K562 (cell line): ENCODE measurements around the gene GTF3C4. TPM values are rescaled to one million over a fixed set of nuclear protein-coding genes. Genes with fewer than 3 reads are reported as not detected.

ENCODE experiments used
- ATAC-seq: fragments of 200-7000 bp; cut with Tn5 transposase; 3 replicates; pipeline ENCODE4 v1.9.1; 2020; ENCODE audit warnings: moderate library complexity
- BruUV-seq: library from RNA; stranded (reverse); fragments of 400-500 nt; replicated peaks from 2 replicates; lab custom pipeline; 2021; lab: Mats Ljungman, UMichigan
- CTCF ChIA-PET: fragments of 300-600 bp; formaldehyde crosslinking; extraction: SDS; loops from one replicate; lab custom pipeline; 2021; ENCODE audit warnings: low intra/inter-chr PET ratio; lab: Yijun Ruan, JAX
- POLR2A ChIA-PET: fragments of 300-600, 350-650 bp; sonication (Branson Sonifier 250); formaldehyde crosslinking; extraction: SDS; loops from one replicate; lab custom pipeline; 2021; ENCODE audit warnings: antibody characterized with exemption, inconsistent platforms; lab: Yijun Ruan, JAX
- DNase-seq, 4 experiments: peaks; one replicate each; pipeline versions ENCODE4 v3.0.0 to v3.0.0-alpha.2; 2011 to 2018; ENCODE audit warnings: low spot score in 3 of 4, mixed read lengths in 3 of 4; ENCODE audit errors: extremely low read depth in 1 of 4
- FAIRE-seq: peaks from 2 replicates; lab custom pipeline; 2011; peaks lifted over from hg19 to GRCh38; lab: Jason Lieb, UNC
- H2AFZ ChIP-seq: 2 replicates; pipeline ENCODE4 v1.6.0; 2011; ENCODE audit warnings: low read depth, low read length, control low read depth, inconsistent platforms
- H3K27ac ChIP-seq: fragments of 200-600 bp; 3 replicates; pipeline ENCODE4 v1.8.0; 2011; ENCODE audit warnings: low read depth, mild to moderate bottlenecking, control low read depth, inconsistent platforms, low read length, moderate library complexity, mixed read lengths; ENCODE audit errors: extremely low read depth
- H3K27me3 ChIP-seq, 2 experiments: fragments of 300-600 bp in 1 of 2; 2 replicates in 1 of 2; 3 replicates in 1 of 2; pipeline versions ENCODE4 v1.6.0 to v1.8.0; 2011; ENCODE audit warnings: inconsistent platforms in 2 of 2, low read length in 2 of 2, mild to moderate bottlenecking in 1 of 2, mixed read lengths in 1 of 2, moderate library complexity in 1 of 2; ENCODE audit not compliant: control insufficient read depth in 2 of 2, insufficient read depth in 2 of 2
- H3K36me3 ChIP-seq: fragments of 300-600 bp; 3 replicates; pipeline ENCODE4 v1.8.0; 2011; ENCODE audit warnings: mild to moderate bottlenecking, low read length, inconsistent platforms; ENCODE audit not compliant: control insufficient read depth, insufficient read depth
- H3K4me1 ChIP-seq, 2 experiments: fragments of 200-600 bp in 1 of 2; replicated peaks in 1 of 2; 2 replicates in 1 of 2; 3 replicates in 1 of 2; pipeline versions ENCODE4 v1.5.1 to v1.8.0; 2011; ENCODE audit warnings: inconsistent platforms in 2 of 2, low read length in 2 of 2, mild to moderate bottlenecking in 1 of 2, mixed read lengths in 1 of 2, moderate library complexity in 1 of 2; ENCODE audit not compliant: control insufficient read depth in 2 of 2, insufficient read depth in 2 of 2
- H3K4me2 ChIP-seq: 2 replicates; pipeline ENCODE4 v1.6.1; 2011; ENCODE audit warnings: low read length, control low read depth, inconsistent platforms, mixed read lengths; ENCODE audit not compliant: insufficient read depth
- H3K4me3 ChIP-seq: fragments of 200-600 bp; sonication (generic), shearing (Covaris generic); 2 replicates; pipeline ENCODE4 v1.5.1; 2016; ENCODE audit warnings: control low read depth, inconsistent platforms
- H3K79me2 ChIP-seq: fragments of 200-600 bp; 3 replicates; pipeline ENCODE4 v1.8.0; 2011; ENCODE audit warnings: low read length, inconsistent platforms; ENCODE audit not compliant: control insufficient read depth, insufficient read depth
- H3K9ac ChIP-seq, 2 experiments: 2 replicates each; pipeline versions ENCODE4 v1.6.0 to v1.6.1; 2011; ENCODE audit warnings: low read depth in 2 of 2, low read length in 2 of 2, control low read depth in 1 of 2, inconsistent platforms in 1 of 2, mild to moderate bottlenecking in 1 of 2, mixed read lengths in 1 of 2; ENCODE audit not compliant: insufficient read depth in 1 of 2
- H3K9me1 ChIP-seq: one replicate; pipeline ENCODE4 v1.6.0; 2011; ENCODE audit warnings: inconsistent platforms, mild to moderate bottlenecking, low read length, moderate library complexity; ENCODE audit not compliant: control insufficient read depth, insufficient read depth
- H3K9me3 ChIP-seq: replicated peaks from 2 replicates; pipeline ENCODE4 v1.5.1; 2011; ENCODE audit warnings: low read depth, low read length, inconsistent platforms; ENCODE audit not compliant: control insufficient read depth, insufficient read depth
- H4K20me1 ChIP-seq: replicated peaks from 2 replicates; pipeline ENCODE4 v1.6.1; 2011; ENCODE audit warnings: low read length, inconsistent platforms, mixed read lengths; ENCODE audit not compliant: control insufficient read depth, insufficient read depth
- BRD4 ChIP-seq: fragments of 200-600 bp; sonication (generic); IDR thresholded peaks from 2 replicates; pipeline ENCODE4 v1.6.1; 2017; ENCODE audit warnings: inconsistent platforms
- ERF ChIP-seq: fragments of 450-650 bp; formaldehyde crosslinking; IDR thresholded peaks from 2 replicates; pipeline ENCODE4 v1.4.0; 2020; ENCODE audit warnings: mild to moderate bottlenecking, mixed read lengths
- LARP7 ChIP-seq: fragments of 450-650 bp; IDR thresholded peaks from 2 replicates; pipeline ENCODE4 v1.6.1; 2016
- MTA1 ChIP-seq: fragments of 450-650 bp; IDR thresholded peaks from 2 replicates; pipeline ENCODE4 v1.6.1; 2017; ENCODE audit warnings: borderline replicate concordance
- NELFE ChIP-seq: IDR thresholded peaks from 2 replicates; pipeline ENCODE4 v1.6.1; 2011; ENCODE audit warnings: mild to moderate bottlenecking; ENCODE audit not compliant: insufficient read depth, insufficient read length
- NR3C1 ChIP-seq: sonication (generic); formaldehyde crosslinking; IDR thresholded peaks from 2 replicates; pipeline ENCODE4 v1.8.1; 2022; ENCODE audit warnings: missing genetic modification reagents
- POLR2A ChIP-seq: fragments of 450-650 bp; conservative IDR thresholded peaks from 2 replicates; pipeline ENCODE4 v1.6.1; 2016
- PTBP1 ChIP-seq: fragments of 200-400 bp; formaldehyde crosslinking; IDR thresholded peaks from 2 replicates; pipeline ENCODE4 v1.6.1; 2017; ENCODE audit warnings: low read depth, low read length
- PURB ChIP-seq: sonication (generic); formaldehyde crosslinking; IDR thresholded peaks from 2 replicates; pipeline ENCODE4 v1.9.0; 2021; ENCODE audit warnings: low read depth, mild to moderate bottlenecking, missing genetic modification reagents
- RBM25 ChIP-seq: fragments of 200-400 bp; formaldehyde crosslinking; IDR thresholded peaks from 2 replicates; pipeline ENCODE4 v1.6.1; 2018; ENCODE audit warnings: low read length, low read depth, moderate library complexity; ENCODE audit not compliant: severe bottlenecking
- RCOR1 ChIP-seq, 2 experiments: IDR thresholded peaks; 2 replicates each; pipeline ENCODE4 v1.6.1; 2012; ENCODE audit warnings: low read depth in 2 of 2, low read length in 2 of 2, borderline replicate concordance in 1 of 2, improper control_type of control experiment in 1 of 2
- SAFB ChIP-seq: fragments of 200-400 bp; formaldehyde crosslinking; IDR thresholded peaks from 2 replicates; pipeline ENCODE4 v1.6.1; 2017; ENCODE audit warnings: low read depth, low read length, borderline replicate concordance
- SAFB2 ChIP-seq: fragments of 200-400 bp; formaldehyde crosslinking; IDR thresholded peaks from 2 replicates; pipeline ENCODE4 v1.6.1; 2018; ENCODE audit warnings: borderline replicate concordance, low read length, low read depth, moderate library complexity; ENCODE audit not compliant: severe bottlenecking
- SP1 ChIP-seq: sonication (generic); formaldehyde crosslinking; IDR thresholded peaks from 2 replicates; pipeline ENCODE4 v1.8.1; 2022; ENCODE audit warnings: mild to moderate bottlenecking, missing genetic modification reagents
- USF1 ChIP-seq: sonication (generic); formaldehyde crosslinking; IDR thresholded peaks from 2 replicates; pipeline ENCODE4 v1.9.0; 2022; ENCODE audit warnings: mild to moderate bottlenecking, missing genetic modification reagents
- USF2 ChIP-seq: sonication (generic); formaldehyde crosslinking; IDR thresholded peaks from 2 replicates; pipeline ENCODE4 v1.5.0; 2020; ENCODE audit warnings: missing genetic modification reagents
- ZNF239 ChIP-seq: fragments of 250-450 bp; sonication (Bioruptor Pico); IDR thresholded peaks from 2 replicates; pipeline ENCODE4 v1.4.0; 2020; ENCODE audit warnings: mild to moderate bottlenecking
- ZNF445 ChIP-seq: fragments of 250-450 bp; sonication (Bioruptor Pico); IDR thresholded peaks from 2 replicates; pipeline ENCODE4 v1.4.0; 2020; ENCODE audit warnings: low read depth, mild to moderate bottlenecking, moderate library complexity
- WGBS: fragments of 100-300 bp; shearing (Covaris generic); methylation state at CpG from one replicate; pipeline ENCODE4 v1.1.6; 2016; ENCODE audit warnings: low coverage, mixed read lengths; ENCODE audit not compliant: insufficient coverage; ENCODE audit errors: missing lambda C conversion rate; 5-methylcytosine and 5-hydroxymethylcytosine counted together
- in situ Hi-C: fragments of 300-500 bp; cut with MboI; formaldehyde crosslinking; loops from 4 replicates; pipeline ENCODE4 v1.15.0; 2018; ENCODE audit warnings: inconsistent platforms, mixed read lengths
- intact Hi-C: fragments of 100-400 bp; cut with micrococcal nuclease; formaldehyde crosslinking; loops from 2 replicates; pipeline ENCODE4 v1.14.2; 2022
- polyA plus RNA-seq, 8 experiments: library from polyadenylated mRNA; depleted of rRNA in 4 of 8; stranded (reverse) in 5 of 8; unstranded in 3 of 8; fragments of >200 nt; fragmentation: Nextera tagmentation in 2 of 8; fragmentation: Illumina TruSeq in 1 of 8; extraction: Ambion mirVana in 2 of 8; extraction: Trizol in 1 of 8; gene quantifications; 2 replicates each; pipeline versions ENCODE4 v1.2.1 to v1.2.3, GENCODE V29; 2011 to 2014; ENCODE audit warnings: inconsistent platforms in 1 of 8, missing spikeins in 1 of 8
- total RNA-seq, 7 experiments: library from RNA; depleted of rRNA in 6 of 7; stranded (reverse); fragments of >200 nt in 6 of 7; fragmentation: Illumina TruSeq in 2 of 7; extraction: Trizol in 2 of 7; gene quantifications; 2 replicates each; pipeline versions ENCODE4 v1.2.1 to v1.2.3, GENCODE V29; 2011 to 2021; ENCODE audit warnings: low replicate concordance in 1 of 7

The GTF3C4 gene
- total and polyA plus RNA-seq, 9 of the 15 experiments (the other 6 are each of a cell fraction or from before 2014, with no cell fraction given): 3.9 to 20.0 (median 12.2) TPM

- CTCF ChIA-PET: no interaction called here
- TF ChIP-seq SP1 (no peak), ZNF445 (CRISPR knock-in tag) (no peak), MTA1 (no peak), NELFE (no peak), ZNF239 (CRISPR knock-in tag) (no peak), ERF (CRISPR knock-in tag) (no peak), SAFB (no peak), RCOR1 (IDR thresholded peaks at IDR 0.05; ENCODE audit: borderline replicate concordance in 1 of 2, low read depth in 2 of 2, low read length in 2 of 2) (peak in 1 of 2 experiments; percentile 36; a peak in 1 of 4 replicates), RBM25 (peak; percentile 83), USF2 (CRISPR knock-in tag) (no peak), USF1 (CRISPR knock-in tag) (no peak), LARP7 (no peak), SAFB2 (no peak), PTBP1 (no peak), NR3C1 (CRISPR knock-in tag) (no peak), BRD4 (no peak), POLR2A (no peak), PURB (CRISPR knock-in tag) (no peak)
Observed at GRCh38 chr9:132716007-132716406, 45.7 kb downstream of the GTF3C4 start.

More at GRCh38 chr9:132716007-132716406, 45.7 kb downstream of the GTF3C4 start:
- peaks cover 34 to 44% of the 10 kb centered on the region in 2 experiments for H3K27me3 ChIP-seq
- no peak overlapping the region for H2AFZ ChIP-seq
- no peak for ATAC-seq
- intact Hi-C loops: no loop called here
- POLR2A ChIA-PET: no interaction called here
- no peak overlapping the region for H3K9ac ChIP-seq
- DNase-seq: no peak
- no peaks in the 10 kb centered on the region for H3K79me2 ChIP-seq
- no peaks in the 10 kb centered on the region for H3K9me3 ChIP-seq
- H3K36me3 ChIP-seq: no peaks in the 10 kb centered on the region
- no peak overlapping the region for H3K4me3 ChIP-seq
- peaks cover 4% of the 10 kb centered on the region; the same call in 1 of the 2 replicates for H4K20me1 ChIP-seq
- no peaks in the 10 kb centered on the region; a peak in 2 of 5 replicates for H3K4me1 ChIP-seq
- no TSS peak for BruUV-seq
- H3K27ac ChIP-seq: no peak overlapping the region
- no peak for FAIRE-seq
- WGBS: 8% methylated on average over 4 of the region's 4 CpGs
- H3K9me1 ChIP-seq: no peaks in the 10 kb centered on the region
- in situ Hi-C loops: no loop called here
- H3K4me2 ChIP-seq: no peak overlapping the region
